Upper lobe of left lung (tissue), 6 donors: ENCODE data around the gene SH3PXD2A. TPM values are rescaled to one million over a fixed set of nuclear protein-coding genes. Genes with fewer than 3 reads are reported as not detected.
"Not testable (repeated sequence)": the region's sequence is repeated elsewhere in the genome, so short reads cannot be mapped to it uniquely, and the experiment has no call there.

Experiments used
- ATAC-seq, 2 donors: fragments of 200-7000 bp; cut with Tn5 transposase; one replicate each; pipeline ENCODE4 v1.9.1; 2022; ENCODE audit warnings: mild to moderate bottlenecking in 2 of 2, moderate library complexity in 2 of 2; ENCODE audit not compliant: low FRiP score in 2 of 2
- DNase-seq, 2 donors: peaks; one replicate each; pipeline ENCODE4 v3.0.0-alpha.2; 2019 to 2020
- H3K27ac ChIP-seq, 4 donors: fragments of 200-600 bp; sonication (generic); one replicate each; pipeline ENCODE4 v1.5.1; 2016 to 2019
- H3K27me3 ChIP-seq, 4 donors: fragments of 200-600 bp; sonication (generic); one replicate each; pipeline ENCODE4 v1.5.1; 2017 to 2019
- H3K36me3 ChIP-seq, 4 donors: fragments of 200-600 bp; sonication (generic); one replicate each; pipeline ENCODE4 v1.5.1; 2016 to 2019
- H3K4me1 ChIP-seq, 4 donors: fragments of 200-600 bp; sonication (generic); one replicate each; pipeline ENCODE4 v1.5.1; 2018 to 2019
- H3K4me3 ChIP-seq, 4 donors: fragments of 200-600 bp; sonication (generic); one replicate each; pipeline ENCODE4 v1.5.1; 2017 to 2019; ENCODE audit warnings: mild to moderate bottlenecking in 2 of 4, moderate library complexity in 1 of 4
- H3K9me3 ChIP-seq, 4 donors: fragments of 200-600 bp; sonication (generic); one replicate each; pipeline ENCODE4 v1.5.1; 2018 to 2019
- EP300 ChIP-seq, 4 donors: sonication (generic); formaldehyde crosslinking; IDR thresholded peaks; one replicate each; pipeline ENCODE4 v1.5.1; 2017; ENCODE audit warnings: antibody characterized with exemption in 4 of 4, control low read depth in 2 of 4
- POLR2A ChIP-seq, 4 donors: fragments of 450-650 bp; IDR thresholded peaks; one replicate each; pipeline ENCODE4 v1.5.1; 2016 to 2017; ENCODE audit warnings: antibody characterized with exemption in 4 of 4, mild to moderate bottlenecking in 2 of 4
- POLR2AphosphoS5 ChIP-seq, 2 donors: sonication (generic); formaldehyde crosslinking; IDR thresholded peaks; one replicate each; pipeline ENCODE4 v1.5.1; 2017; ENCODE audit warnings: antibody characterized with exemption in 2 of 2
- WGBS, 2 donors: methylation state at CpG; one replicate each; pipeline ENCODE4 v1.1.5; 2017 to 2018; 5-methylcytosine and 5-hydroxymethylcytosine counted together
- total RNA-seq, 6 donors: library from RNA; depleted of rRNA in 4 of 6; stranded (reverse); fragments of >200 nt in 4 of 6; gene quantifications; one replicate each; pipeline versions ENCODE4 v1.1.0 to v1.2.1, GENCODE V29; 2016 to 2021
- TF ChIP-seq, protein P1 (sequence below), 6 experiments: fragments of 450-650 bp in 4 of 6; fragments of 200-600 bp in 2 of 6; sonication (generic) in 2 of 6; IDR thresholded peaks; one replicate each; pipeline ENCODE4 v1.5.1; 2016 to 2019; ENCODE audit warnings: antibody characterized with exemption in 6 of 6
- donor health status: DM: no; HTN: no; CAD: no; lungs with moderate emphysema.
- donor health status: DM: no; HTN: yes; CAD: no; lungs with severe emphysema.

Gene SH3PXD2A
- total RNA-seq, 6 donors from 2014 or later: 19.6 to 42.2 (median 30.8) TPM

DNA sequence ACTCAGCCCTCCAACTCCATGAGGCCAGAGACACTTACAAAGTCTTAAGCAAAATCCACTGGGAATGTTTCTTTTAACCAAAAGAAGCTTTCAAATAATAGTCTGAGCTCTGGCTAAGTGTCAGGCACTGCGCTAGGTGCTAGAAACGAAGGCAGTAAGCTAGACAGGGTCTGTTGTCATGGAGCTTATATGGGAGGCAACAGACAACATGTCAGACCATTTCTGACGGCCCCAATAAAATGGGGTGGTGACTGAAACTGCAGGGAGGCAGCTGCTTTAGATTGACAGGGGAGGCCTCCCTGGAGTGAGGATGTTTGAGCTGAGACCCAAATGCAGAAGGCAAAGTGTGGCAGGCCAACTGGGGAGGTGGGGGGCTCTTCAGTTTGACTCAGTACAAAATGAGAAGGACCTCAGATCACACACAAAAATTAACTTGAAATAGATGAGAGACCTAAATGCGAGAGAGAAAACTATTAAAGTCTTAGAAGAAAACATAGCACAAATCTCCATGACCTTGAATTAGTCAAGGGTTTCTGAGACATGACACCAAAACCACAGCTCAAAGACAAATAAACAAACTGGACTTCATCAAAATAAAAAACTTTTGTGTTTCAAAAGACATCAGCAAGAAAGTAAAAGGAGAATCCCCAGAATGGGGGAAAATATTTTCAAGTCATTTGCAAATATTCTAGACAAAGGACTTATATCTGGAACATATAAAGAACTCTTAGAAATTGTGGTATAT lies 40.6 kb downstream of the SH3PXD2A start:
- no peak for DNase-seq
- Histone ChIP-seq H3K9me3 (no peaks in the 10 kb centered on the region), H3K4me3 (no peak overlapping the region), H3K27me3 (no peaks in the 10 kb centered on the region), H3K4me1 (peaks cover 15 to 49% (median 26%) of the 10 kb centered on the region in 4 donors), H3K36me3 (no peaks in the 10 kb centered on the region), H3K27ac (peak overlapping the region in 2 of 4 donors; percentile 4 to 67)
- TF ChIP-seq EP300 (IDR thresholded peaks at IDR 0.05) (no peak), POLR2A (IDR thresholded peaks at IDR 0.05) (no peak), POLR2AphosphoS5 (IDR thresholded peaks at IDR 0.05) (no peak)
- TF ChIP-seq, protein P1, sequence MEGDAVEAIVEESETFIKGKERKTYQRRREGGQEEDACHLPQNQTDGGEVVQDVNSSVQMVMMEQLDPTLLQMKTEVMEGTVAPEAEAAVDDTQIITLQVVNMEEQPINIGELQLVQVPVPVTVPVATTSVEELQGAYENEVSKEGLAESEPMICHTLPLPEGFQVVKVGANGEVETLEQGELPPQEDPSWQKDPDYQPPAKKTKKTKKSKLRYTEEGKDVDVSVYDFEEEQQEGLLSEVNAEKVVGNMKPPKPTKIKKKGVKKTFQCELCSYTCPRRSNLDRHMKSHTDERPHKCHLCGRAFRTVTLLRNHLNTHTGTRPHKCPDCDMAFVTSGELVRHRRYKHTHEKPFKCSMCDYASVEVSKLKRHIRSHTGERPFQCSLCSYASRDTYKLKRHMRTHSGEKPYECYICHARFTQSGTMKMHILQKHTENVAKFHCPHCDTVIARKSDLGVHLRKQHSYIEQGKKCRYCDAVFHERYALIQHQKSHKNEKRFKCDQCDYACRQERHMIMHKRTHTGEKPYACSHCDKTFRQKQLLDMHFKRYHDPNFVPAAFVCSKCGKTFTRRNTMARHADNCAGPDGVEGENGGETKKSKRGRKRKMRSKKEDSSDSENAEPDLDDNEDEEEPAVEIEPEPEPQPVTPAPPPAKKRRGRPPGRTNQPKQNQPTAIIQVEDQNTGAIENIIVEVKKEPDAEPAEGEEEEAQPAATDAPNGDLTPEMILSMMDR (IDR thresholded peaks at IDR 0.05): no peak
- ATAC-seq: no peak
- WGBS, 2 donors: 86 to 88% methylated on average over 4 of the region's 4 CpGs

DNA sequence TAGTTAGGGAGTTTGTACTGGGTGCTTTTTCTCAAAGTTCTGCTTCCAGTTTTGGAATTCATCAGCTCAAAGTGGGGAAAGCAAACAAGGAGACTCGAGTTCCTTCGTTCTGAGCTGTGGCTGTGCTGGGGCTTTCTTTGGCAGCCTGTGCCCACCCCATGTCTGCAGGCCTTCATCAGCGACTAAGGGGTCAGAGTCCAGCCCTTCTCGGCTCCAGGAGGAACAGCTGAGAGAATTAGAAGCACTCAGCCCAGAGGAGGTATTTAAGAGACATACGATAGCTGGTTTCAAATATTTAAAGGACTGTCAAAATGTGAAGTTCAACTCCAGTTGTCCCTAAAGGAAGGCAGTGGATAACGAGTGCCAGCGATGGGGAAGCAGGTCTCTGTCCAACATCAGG lies 41.3 kb downstream of the SH3PXD2A start:
- no peaks in the 10 kb centered on the region for H3K9me3 ChIP-seq
- H3K4me1 ChIP-seq: peaks cover 13 to 42% (median 22%) of the 10 kb centered on the region in 4 donors
- H3K27me3 ChIP-seq: no peaks in the 10 kb centered on the region
- peak overlapping the region in 2 of 4 donors; percentile 4 to 67 for H3K27ac ChIP-seq
- no peaks in the 10 kb centered on the region for H3K36me3 ChIP-seq
- 60 to 61% methylated on average over 6 to 7 of the region's 7 CpGs for WGBS, 2 donors
- ATAC-seq (no peak), DNase-seq (no peak)
- TF ChIP-seq POLR2AphosphoS5 (IDR thresholded peaks at IDR 0.05) (no peak), EP300 (IDR thresholded peaks at IDR 0.05) (no peak), POLR2A (IDR thresholded peaks at IDR 0.05) (no peak)
- TF ChIP-seq, protein P1 (IDR thresholded peaks at IDR 0.05): no peak
- no peak overlapping the region for H3K4me3 ChIP-seq

DNA sequence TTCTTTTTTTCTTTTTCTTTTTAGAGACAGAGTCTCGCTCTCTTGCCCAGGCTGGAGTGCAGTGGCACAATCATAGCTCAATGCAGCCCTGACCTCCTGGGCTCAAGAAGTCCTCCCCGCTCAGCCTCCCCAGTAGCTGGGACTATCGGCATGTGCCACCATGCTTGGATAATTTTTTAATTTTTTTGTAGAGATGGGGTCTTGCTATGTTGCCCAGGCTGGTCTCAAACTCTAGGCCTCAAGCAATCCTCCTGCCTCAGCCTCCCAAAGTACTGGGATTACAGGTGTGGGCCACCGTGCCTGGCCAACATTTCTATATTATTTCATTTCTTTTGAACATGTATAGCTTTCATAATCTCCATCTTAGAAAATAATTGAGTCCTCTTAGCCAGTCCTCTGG lies 42.1 kb downstream of the SH3PXD2A start:
- Histone ChIP-seq H3K27ac (peak overlapping the region in 1 of 4 donors; percentile 67), H3K4me1 (peaks cover 13 to 38% (median 21%) of the 10 kb centered on the region in 4 donors)
- ATAC-seq, H3K4me3 ChIP-seq, H3K36me3 ChIP-seq, DNase-seq, H3K27me3 ChIP-seq, H3K9me3 ChIP-seq: not testable (repeated sequence)
- 94 to 98% methylated on average over 4 of the region's 4 CpGs for WGBS, 2 donors

DNA sequence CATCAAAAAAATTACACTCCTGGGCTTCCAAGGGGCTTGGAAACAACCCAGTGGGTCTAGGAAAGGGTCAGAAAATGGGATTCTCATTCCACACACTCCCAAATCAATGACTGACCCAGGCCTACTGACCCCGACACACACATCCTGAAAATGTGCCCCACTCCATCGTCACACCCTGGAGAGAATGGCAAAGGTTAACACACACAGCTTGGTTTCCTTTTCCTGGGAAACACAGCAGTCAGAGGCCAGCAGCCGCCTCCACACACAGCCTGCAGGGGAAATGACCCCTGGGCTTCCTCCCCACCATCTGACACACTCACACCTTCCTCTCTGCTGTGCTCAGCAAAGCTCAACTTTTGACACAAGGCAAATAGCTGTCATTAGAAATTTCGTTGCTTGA lies 42.9 kb downstream of the SH3PXD2A start:
- H3K4me3 ChIP-seq: no peak overlapping the region
- H3K9me3 ChIP-seq: no peaks in the 10 kb centered on the region
- ATAC-seq: peak in 1 of 2 donors; percentile 42
- H3K4me1 ChIP-seq: peaks cover 13 to 35% (median 20%) of the 10 kb centered on the region in 4 donors
- peak overlapping the region; percentile 6 to 66 (median 38) for H3K27ac ChIP-seq
- H3K36me3 ChIP-seq: no peaks in the 10 kb centered on the region
- TF ChIP-seq POLR2A (IDR thresholded peaks at IDR 0.05): no peak
- peak in 1 of 2 donors; percentile 7 for TF ChIP-seq POLR2AphosphoS5 (IDR thresholded peaks at IDR 0.05)
- WGBS, 2 donors: 16 to 26% methylated on average over 4 of the region's 4 CpGs
- no peaks in the 10 kb centered on the region for H3K27me3 ChIP-seq
- DNase-seq: no peak

DNA sequence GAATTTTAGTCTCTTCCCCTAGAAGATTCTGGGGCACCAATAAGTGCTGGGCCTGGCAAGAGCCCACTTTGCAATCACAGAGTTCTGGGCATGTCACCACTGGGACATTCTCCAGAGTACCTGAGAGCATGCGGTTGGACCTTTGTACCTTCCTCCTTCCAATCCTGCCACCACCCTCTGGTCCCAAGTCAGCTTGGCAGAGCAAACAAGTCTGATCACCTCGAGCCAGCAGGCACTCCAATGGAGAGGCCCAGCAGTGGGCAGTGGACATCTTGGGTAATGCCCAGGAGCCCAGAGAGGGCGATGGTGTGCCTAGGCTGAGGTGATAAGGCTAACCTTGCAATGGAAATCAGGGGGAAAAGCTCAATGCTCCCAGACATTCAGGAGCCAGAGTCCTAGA lies 43.4 kb downstream of the SH3PXD2A start:
- Histone ChIP-seq H3K4me3 (no peak overlapping the region), H3K4me1 (peaks cover 13 to 35% (median 20%) of the 10 kb centered on the region in 4 donors), H3K27ac (peak overlapping the region; percentile 6 to 66 (median 38)), H3K36me3 (no peaks in the 10 kb centered on the region), H3K9me3 (no peaks in the 10 kb centered on the region), H3K27me3 (no peaks in the 10 kb centered on the region)
- TF ChIP-seq EP300 (IDR thresholded peaks at IDR 0.05) (no peak), POLR2AphosphoS5 (IDR thresholded peaks at IDR 0.05) (no peak), POLR2A (IDR thresholded peaks at IDR 0.05) (no peak)
- TF ChIP-seq, protein P1 (IDR thresholded peaks at IDR 0.05): no peak
- DNase-seq: peak in 1 of 2 donors; percentile 78
- WGBS, 2 donors: 67 to 78% methylated on average over 1 to 3 of the region's 3 CpGs
- ATAC-seq: peak in 1 of 2 donors; percentile 71
